Kidney epithelial cell (primary cell): ENCODE results near the gene BTBD17. TPM values are rescaled to one million over a fixed set of nuclear protein-coding genes. Genes with fewer than 3 reads are reported as not detected.

ENCODE experiments used
- DNase-seq: peaks from one replicate; pipeline ENCODE4 v3.0.0-alpha.2; 2010; ENCODE audit warnings: low read depth
- H3K27me3 ChIP-seq: 2 replicates; pipeline ENCODE4 v1.6.0; 2011; ENCODE audit warnings: low read length; ENCODE audit not compliant: control insufficient read depth, insufficient read depth
- H3K36me3 ChIP-seq: 2 replicates; pipeline ENCODE4 v1.5.1; 2011; ENCODE audit warnings: low read length; ENCODE audit not compliant: control insufficient read depth, insufficient read depth
- H3K4me3 ChIP-seq: 2 replicates; pipeline ENCODE4 v1.5.1; 2011; ENCODE audit warnings: low read depth, mild to moderate bottlenecking, control low read depth, low read length
- total RNA-seq: library from RNA; depleted of rRNA; stranded (reverse); fragments of >200 nt; gene quantifications from 2 replicates; pipeline ENCODE4 v1.2.3, GENCODE V29; 2015
- TF ChIP-seq, protein P1 (sequence below): IDR thresholded peaks from 2 replicates; pipeline ENCODE4 v1.5.1; 2011; ENCODE audit warnings: mild to moderate bottlenecking, moderate library complexity, low read length, control low read depth, inconsistent platforms; ENCODE audit not compliant: insufficient read depth, poor library complexity, severe bottlenecking

The BTBD17 gene
- total RNA-seq, 1 donor from 2014 or later = not detected

DNA sequence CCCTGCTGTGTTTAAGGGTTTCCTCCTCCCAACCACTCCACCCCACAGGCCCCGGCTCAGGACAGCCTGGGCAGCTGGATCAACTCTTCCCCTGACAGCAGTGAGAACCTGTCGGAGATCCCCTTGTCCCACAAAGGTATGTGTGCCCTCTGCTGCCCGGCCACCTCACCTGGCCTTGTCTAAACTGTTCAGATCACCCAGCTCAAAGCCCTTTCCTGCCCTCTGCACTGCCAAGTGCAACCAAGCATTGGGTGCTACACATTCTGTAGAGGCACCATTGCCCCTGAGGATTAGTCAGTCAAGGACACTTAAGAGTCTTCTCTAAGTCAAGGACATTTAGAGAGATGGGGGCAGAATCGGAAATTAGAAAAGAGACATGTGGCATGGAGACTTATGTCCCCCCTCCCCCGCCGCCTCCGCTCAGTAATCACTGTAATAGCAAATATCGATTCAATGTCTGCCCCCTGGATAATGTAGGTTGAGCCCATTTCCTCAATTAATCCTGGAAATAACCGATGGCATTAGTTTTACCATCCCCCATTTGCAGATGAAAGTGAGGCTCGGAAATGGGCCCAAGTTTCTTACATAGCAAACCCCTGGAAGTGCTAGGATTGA, 8.1 kb downstream of the BTBD17 start:
- Histone ChIP-seq H3K27me3 (peaks cover 76% of the 10 kb centered on the region), H3K36me3 (no peaks in the 10 kb centered on the region), H3K4me3 (no peak overlapping the region)
- DNase-seq = no peak
- TF ChIP-seq, protein P1, sequence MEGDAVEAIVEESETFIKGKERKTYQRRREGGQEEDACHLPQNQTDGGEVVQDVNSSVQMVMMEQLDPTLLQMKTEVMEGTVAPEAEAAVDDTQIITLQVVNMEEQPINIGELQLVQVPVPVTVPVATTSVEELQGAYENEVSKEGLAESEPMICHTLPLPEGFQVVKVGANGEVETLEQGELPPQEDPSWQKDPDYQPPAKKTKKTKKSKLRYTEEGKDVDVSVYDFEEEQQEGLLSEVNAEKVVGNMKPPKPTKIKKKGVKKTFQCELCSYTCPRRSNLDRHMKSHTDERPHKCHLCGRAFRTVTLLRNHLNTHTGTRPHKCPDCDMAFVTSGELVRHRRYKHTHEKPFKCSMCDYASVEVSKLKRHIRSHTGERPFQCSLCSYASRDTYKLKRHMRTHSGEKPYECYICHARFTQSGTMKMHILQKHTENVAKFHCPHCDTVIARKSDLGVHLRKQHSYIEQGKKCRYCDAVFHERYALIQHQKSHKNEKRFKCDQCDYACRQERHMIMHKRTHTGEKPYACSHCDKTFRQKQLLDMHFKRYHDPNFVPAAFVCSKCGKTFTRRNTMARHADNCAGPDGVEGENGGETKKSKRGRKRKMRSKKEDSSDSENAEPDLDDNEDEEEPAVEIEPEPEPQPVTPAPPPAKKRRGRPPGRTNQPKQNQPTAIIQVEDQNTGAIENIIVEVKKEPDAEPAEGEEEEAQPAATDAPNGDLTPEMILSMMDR = no peak

DNA sequence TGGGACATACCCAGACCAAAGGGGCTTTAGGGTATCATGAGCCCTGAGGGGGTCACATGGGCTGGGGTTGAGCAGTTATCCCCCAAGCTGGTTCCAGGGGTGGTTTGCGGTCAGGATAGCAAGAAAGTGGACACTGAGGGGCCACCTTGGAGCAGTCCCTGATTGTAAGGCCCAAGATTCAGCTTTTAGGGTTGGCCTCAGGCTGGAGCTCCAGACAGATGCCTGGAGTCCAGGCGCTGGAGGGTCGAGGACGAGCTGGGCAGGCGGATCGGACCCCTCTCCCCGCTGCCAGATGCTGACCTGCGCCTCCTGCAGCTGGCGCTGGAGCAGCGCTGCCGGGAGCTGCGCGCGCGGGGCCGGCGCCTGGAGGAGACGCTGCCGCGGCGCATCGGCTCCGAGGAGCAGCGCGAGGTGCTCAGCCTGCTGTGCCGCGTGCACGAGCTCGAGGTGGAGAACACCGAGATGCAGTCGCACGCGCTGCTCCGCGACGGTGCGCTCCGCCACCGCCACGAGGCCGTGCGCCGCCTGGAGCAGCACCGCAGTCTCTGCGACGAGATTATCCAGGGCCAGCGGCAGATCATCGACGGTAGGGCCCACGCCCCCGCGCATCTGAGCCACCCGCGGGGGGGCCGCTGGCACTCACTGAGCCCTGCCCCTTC, 10.0 kb downstream of the BTBD17 start:
- no peaks in the 10 kb centered on the region for H3K36me3 ChIP-seq
- no peak overlapping the region for H3K4me3 ChIP-seq
- DNase-seq = no peak
- H3K27me3 ChIP-seq = peaks cover 60% of the 10 kb centered on the region
- TF ChIP-seq, protein P1 = no peak

DNA sequence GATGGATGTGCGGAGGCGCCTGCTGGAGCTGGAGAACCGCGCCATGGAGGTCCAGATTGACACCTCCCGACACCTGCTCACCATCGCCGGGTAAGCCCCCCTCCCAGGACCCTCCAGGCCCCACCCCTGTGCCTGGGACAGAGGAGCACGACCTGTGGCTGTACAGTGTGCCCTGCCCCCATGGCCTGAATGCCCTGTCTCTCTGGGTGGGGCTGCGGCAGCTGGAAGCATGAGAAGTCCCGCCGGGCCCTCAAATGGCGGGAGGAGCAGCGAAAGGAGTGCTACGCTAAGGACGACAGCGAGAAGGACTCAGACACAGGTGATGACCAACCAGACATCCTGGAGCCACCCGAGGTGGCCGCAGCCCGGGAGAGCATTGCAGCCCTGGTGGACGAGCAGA, 11.2 kb downstream of the BTBD17 start:
- H3K36me3 ChIP-seq = no peaks in the 10 kb centered on the region
- TF ChIP-seq, protein P1 = no peak
- H3K27me3 ChIP-seq = peaks cover 51% of the 10 kb centered on the region
- no peak overlapping the region for H3K4me3 ChIP-seq
- no peak for DNase-seq

DNA sequence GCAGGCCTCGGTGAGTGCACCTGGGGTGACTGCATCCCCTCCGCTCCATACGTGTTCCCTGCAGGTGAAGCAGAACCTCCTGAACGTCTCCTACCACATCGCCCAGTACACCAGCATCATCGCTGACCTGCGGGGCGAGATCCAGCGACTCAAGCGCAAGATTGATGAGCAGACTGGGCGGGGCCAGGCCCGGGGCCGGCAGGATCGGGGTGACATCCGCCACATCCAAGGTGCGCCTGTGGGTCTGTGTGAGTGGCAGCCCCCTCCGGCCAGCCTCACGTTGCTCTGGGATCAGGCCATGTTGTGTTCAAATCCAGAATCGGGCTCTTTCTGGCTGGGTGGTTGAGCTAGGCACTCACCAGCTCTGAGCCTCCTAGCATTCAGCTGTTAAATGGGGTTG, 12.5 kb downstream of the BTBD17 start:
- no peak for DNase-seq
- Histone ChIP-seq H3K4me3 (no peak overlapping the region), H3K27me3 (peaks cover 51% of the 10 kb centered on the region), H3K36me3 (no peaks in the 10 kb centered on the region)
- TF ChIP-seq, protein P1 = no peak

DNA sequence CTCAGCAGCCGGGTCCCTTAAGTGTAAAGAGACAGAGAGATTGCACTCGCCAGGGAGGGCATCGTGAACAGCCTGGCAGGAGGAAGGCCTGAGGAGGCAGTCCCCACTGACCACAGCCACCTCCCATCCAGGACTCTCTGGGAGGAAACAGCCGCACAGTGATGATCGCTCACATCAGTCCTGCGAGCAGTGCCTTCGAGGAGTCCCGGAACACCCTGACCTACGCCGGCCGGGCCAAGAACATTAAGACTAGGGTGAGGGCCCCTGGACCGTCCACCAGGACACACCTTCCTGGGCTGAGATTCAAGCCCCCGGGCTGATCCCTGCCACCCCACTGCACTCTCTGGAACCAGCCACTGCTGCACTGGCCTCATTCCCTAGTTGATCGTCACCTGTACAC, 14.0 kb downstream of the BTBD17 start:
- peaks cover 51% of the 10 kb centered on the region for H3K27me3 ChIP-seq
- no peaks in the 10 kb centered on the region for H3K36me3 ChIP-seq
- DNase-seq = no peak
- no peak overlapping the region for H3K4me3 ChIP-seq
- TF ChIP-seq, protein P1 = no peak
